ENCODE data around the gene FCRL6.

Gene FCRL6

DNA sequence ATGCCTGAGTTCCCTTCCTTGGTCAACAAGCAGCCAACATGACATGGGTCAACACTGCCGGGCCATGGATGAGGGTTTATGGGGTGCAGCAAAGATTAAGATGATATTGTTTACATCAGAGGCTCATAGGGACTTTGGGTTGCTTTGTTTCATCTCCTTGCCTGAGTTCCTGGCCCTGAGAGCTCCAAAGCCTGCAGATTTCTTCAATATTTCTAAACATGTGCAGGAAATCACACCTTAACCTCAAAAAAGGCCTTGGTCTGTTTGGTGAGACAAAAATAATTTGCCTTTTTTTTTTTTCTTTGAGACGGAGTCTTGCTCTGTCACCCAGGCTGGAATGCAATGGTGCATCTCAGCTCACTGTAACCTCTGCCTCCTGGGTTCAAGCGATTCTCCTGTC, 25.4 kb downstream of the FCRL6 start:
- Histone ChIP-seq H3K9ac (ENCODE audit: low read length) (no peak overlapping the region), H3K9me3 (ENCODE audit: low read length) (no peaks in the 10 kb centered on the region), H3K4me1 (ENCODE audit: insufficient read depth, low read length) (no peaks in the 10 kb centered on the region), H3K27me3 (ENCODE audit: control insufficient read depth in 1 of 2, insufficient read depth in 2 of 2, low read length in 2 of 2) (no peaks in the 10 kb centered on the region), H3K36me3 (ENCODE audit: insufficient read depth, low read length) (no peaks in the 10 kb centered on the region), H3K4me3 (ENCODE audit: low read depth in 1 of 2, low read length in 2 of 2) (no peak overlapping the region), H3K27ac (ENCODE audit: low read depth, low read length) (no peak overlapping the region)

DNA sequence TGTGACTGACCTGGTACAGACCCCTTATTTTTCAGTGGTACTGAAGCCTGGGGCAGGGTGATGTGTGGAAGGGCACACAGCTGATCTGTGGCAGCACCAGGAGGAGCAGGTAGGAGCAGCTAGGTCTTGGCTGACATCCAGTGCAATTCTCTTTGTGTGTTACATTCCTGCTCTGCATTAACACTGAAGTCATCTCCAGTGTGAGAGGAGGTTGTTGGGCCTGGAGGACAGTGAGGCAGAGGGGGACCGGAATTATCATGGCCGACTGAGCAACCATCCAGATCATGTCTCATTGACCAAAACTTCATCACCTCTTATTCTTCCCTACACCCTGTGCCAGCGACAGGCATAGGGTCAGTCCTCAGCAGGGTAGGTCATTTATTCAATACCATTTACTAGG, 26.0 kb downstream of the FCRL6 start:
- no peak overlapping the region for H3K4me3 ChIP-seq (ENCODE audit: low read depth in 1 of 2, low read length in 2 of 2)
- H3K9ac ChIP-seq (ENCODE audit: low read length) = no peak overlapping the region
- no peaks in the 10 kb centered on the region for H3K27me3 ChIP-seq (ENCODE audit: control insufficient read depth in 1 of 2, insufficient read depth in 2 of 2, low read length in 2 of 2)
- no peaks in the 10 kb centered on the region for H3K36me3 ChIP-seq (ENCODE audit: insufficient read depth, low read length)
- no peaks in the 10 kb centered on the region for H3K4me1 ChIP-seq (ENCODE audit: insufficient read depth, low read length)
- H3K9me3 ChIP-seq (ENCODE audit: low read length) = no peaks in the 10 kb centered on the region
- no peak overlapping the region for H3K27ac ChIP-seq (ENCODE audit: low read depth, low read length)

DNA sequence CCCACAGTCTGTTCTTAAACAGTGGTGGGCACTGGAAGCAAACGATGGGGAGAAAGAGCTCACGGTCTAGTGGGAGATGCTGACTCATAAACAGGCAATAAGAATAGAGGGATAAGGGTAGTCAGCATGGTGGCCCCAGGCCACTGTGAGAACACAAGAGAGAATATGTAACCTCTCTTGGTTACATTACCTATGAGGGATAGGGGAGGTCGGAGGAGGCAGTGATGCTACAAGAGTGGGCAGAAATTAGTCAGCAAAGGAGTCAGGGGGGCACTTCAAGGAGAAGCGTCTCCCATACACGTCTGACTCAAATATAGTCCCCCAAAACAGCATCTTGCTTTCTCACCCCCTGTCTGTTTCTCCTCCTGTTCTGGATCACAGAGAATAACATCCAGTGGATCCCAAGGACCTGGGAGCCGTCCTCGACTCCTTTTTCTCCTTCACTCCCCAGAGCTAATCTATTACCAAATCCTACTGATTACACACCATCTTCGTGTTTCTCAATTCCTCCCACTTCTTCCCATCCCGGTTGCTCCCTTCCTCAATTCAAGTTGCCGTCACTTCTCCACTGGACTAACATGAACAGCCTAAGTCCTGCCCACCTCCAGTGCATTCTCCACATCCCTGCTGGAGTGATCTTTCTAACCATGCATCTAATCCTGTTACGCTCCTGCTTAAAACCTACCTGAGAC, 26.6 kb downstream of the FCRL6 start:
- no peaks in the 10 kb centered on the region for H3K9me3 ChIP-seq (ENCODE audit: low read length)
- no peaks in the 10 kb centered on the region for H3K27me3 ChIP-seq (ENCODE audit: control insufficient read depth in 1 of 2, insufficient read depth in 2 of 2, low read length in 2 of 2)
- H3K36me3 ChIP-seq (ENCODE audit: insufficient read depth, low read length) = no peaks in the 10 kb centered on the region
- no peaks in the 10 kb centered on the region for H3K4me1 ChIP-seq (ENCODE audit: insufficient read depth, low read length)
- no peak overlapping the region for H3K27ac ChIP-seq (ENCODE audit: low read depth, low read length)
- H3K4me3 ChIP-seq (ENCODE audit: low read depth in 1 of 2, low read length in 2 of 2) = no peak overlapping the region
- no peak overlapping the region for H3K9ac ChIP-seq (ENCODE audit: low read length)

DNA sequence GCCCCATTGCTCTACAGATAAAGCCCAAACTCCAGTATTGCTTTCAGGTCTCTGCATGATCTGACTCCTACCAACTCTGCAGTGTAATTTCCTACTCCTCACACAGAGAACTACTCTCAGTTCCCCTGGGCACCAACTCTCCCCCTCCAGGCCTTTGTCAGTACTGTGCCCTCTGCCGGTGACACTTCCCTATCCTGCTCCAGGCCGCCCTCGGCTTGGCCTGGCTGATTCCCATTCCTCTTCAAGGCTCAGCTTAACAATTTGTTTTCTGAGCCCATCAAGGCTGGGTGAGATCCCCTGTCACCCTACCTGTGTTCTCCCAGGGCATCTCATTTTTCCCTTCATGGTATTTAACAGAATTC, 27.1 kb downstream of the FCRL6 start:
- Histone ChIP-seq H3K36me3 (ENCODE audit: insufficient read depth, low read length) (no peaks in the 10 kb centered on the region), H3K27ac (ENCODE audit: low read depth, low read length) (no peak overlapping the region), H3K4me1 (ENCODE audit: insufficient read depth, low read length) (no peaks in the 10 kb centered on the region), H3K27me3 (ENCODE audit: control insufficient read depth in 1 of 2, insufficient read depth in 2 of 2, low read length in 2 of 2) (no peaks in the 10 kb centered on the region), H3K9ac (ENCODE audit: low read length) (no peak overlapping the region), H3K4me3 (ENCODE audit: low read depth in 1 of 2, low read length in 2 of 2) (no peak overlapping the region), H3K9me3 (ENCODE audit: low read length) (no peaks in the 10 kb centered on the region)

DNA sequence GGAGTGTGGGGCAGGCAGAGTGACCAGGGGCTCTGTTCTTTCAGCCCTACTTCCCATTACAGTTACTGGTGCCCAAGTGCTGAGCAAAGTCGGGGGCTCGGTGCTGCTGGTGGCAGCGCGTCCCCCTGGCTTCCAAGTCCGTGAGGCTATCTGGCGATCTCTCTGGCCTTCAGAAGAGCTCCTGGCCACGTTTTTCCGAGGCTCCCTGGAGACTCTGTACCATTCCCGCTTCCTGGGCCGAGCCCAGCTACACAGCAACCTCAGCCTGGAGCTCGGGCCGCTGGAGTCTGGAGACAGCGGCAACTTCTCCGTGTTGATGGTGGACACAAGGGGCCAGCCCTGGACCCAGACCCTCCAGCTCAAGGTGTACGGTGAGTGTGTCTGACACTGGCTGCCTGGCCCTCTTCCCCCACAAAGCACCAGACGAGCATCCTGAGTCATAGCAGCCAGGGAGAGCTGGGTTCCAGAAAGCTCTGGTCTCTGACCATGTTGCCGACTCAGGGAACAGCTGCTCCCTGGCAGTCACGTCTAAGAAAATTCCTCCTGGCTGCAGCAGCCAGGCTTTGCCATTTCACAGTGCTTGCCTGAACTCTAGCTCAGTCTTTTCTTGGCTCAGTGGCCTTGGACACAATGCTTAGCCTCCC, 27.8 kb downstream of the FCRL6 start:
- no peak overlapping the region for H3K4me3 ChIP-seq (ENCODE audit: low read depth in 1 of 2, low read length in 2 of 2)
- no peak overlapping the region for H3K9ac ChIP-seq (ENCODE audit: low read length)

DNA sequence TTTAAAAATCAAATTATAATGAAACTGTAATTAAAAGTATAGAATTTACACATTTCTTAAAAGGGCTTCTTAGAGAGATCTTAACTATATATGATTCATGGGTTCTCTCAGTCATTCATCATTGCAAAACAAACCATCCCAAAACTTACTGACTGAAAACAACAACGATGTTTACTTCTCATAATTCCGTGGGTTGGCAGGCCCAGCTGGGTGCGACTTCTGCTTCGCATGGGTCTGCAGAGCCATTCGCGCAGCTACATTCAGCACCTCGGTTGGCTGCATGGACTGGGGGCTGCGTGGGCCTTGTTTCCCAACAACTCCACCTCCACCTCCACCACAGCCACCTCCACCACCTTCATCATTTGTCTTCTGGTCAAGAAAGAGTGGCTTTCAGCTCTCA, 28.6 kb downstream of the FCRL6 start:
- Histone ChIP-seq H3K4me3 (ENCODE audit: low read depth in 1 of 2, low read length in 2 of 2) (no peak overlapping the region), H3K27ac (ENCODE audit: low read depth, low read length) (no peak overlapping the region), H3K9ac (ENCODE audit: low read length) (no peak overlapping the region), H3K9me3 (ENCODE audit: low read length) (no peaks in the 10 kb centered on the region), H3K4me1 (ENCODE audit: insufficient read depth, low read length) (no peaks in the 10 kb centered on the region), H3K27me3 (ENCODE audit: control insufficient read depth in 1 of 2, insufficient read depth in 2 of 2, low read length in 2 of 2) (no peaks in the 10 kb centered on the region), H3K36me3 (ENCODE audit: insufficient read depth, low read length) (no peaks in the 10 kb centered on the region)

More for the DNA sequence above, 27.8 kb downstream of the FCRL6 start:
- no peak overlapping the region for H3K27ac ChIP-seq (ENCODE audit: low read depth, low read length)
- H3K4me1 ChIP-seq (ENCODE audit: insufficient read depth, low read length) = no peaks in the 10 kb centered on the region
- no peaks in the 10 kb centered on the region for H3K36me3 ChIP-seq (ENCODE audit: insufficient read depth, low read length)
- no peaks in the 10 kb centered on the region for H3K27me3 ChIP-seq (ENCODE audit: control insufficient read depth in 1 of 2, insufficient read depth in 2 of 2, low read length in 2 of 2)
- no peaks in the 10 kb centered on the region for H3K9me3 ChIP-seq (ENCODE audit: low read length)

DNA sequence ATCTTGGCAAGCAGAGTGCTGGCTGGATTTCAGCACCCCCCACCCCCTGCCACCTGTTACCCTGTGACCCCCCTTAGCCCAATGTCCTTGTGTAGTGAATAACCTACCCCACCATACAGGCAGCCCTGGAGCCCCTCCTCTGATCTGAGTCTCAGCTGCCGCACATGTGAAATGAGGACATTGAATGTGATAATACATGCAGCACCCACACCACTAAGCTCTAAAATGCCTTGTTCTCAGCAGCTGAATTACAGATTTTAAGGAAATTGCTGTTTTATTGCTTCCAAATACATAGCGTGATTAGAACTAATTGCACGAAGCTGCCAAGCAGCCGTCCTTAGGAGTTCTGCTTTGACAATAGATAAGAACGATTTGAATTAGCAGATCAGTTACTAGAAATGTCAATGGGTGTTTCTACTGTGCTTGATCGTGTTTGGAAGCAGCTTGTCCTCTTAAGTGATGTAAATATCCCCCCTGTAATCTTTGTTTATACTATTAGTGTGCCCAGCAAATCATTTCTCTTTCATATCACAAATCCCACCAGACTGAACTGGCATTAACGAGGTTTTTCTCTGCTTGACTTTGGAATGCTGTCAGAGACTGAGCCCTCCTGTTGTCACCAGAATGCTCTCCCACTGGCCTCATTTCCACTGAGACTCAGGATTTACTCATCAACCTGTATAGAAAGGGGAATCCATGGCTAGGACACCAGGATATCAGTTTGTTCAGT, 29.4 kb downstream of the FCRL6 start:
- no peaks in the 10 kb centered on the region for H3K27me3 ChIP-seq (ENCODE audit: control insufficient read depth in 1 of 2, insufficient read depth in 2 of 2, low read length in 2 of 2)
- H3K36me3 ChIP-seq (ENCODE audit: insufficient read depth, low read length) = no peaks in the 10 kb centered on the region
- no peaks in the 10 kb centered on the region for H3K9me3 ChIP-seq (ENCODE audit: low read length)
- H3K27ac ChIP-seq (ENCODE audit: low read depth, low read length) = no peak overlapping the region
- no peak overlapping the region for H3K9ac ChIP-seq (ENCODE audit: low read length)
- no peaks in the 10 kb centered on the region for H3K4me1 ChIP-seq (ENCODE audit: insufficient read depth, low read length)
- no peak overlapping the region for H3K4me3 ChIP-seq (ENCODE audit: low read depth in 1 of 2, low read length in 2 of 2)

DNA sequence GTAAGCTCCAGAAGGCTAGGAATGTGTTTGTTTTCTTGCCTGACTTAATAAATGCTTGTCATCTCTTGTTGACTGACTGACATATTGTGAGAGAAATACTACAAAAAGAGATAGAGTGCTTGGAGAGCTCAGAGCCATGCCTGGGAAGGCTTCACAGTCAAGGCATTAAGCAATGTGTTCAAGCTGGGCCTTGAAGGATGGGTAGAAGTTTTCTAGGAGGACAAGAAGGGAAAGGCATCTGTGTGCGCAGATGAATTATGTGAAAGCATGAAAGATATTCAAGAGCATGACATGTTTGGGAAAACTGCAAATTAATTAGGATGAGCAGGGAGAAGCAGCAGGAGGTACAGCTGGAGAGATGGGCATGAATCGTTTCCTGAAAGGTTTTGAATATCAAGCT, 30.1 kb downstream of the FCRL6 start:
- Histone ChIP-seq H3K4me3 (ENCODE audit: low read depth in 1 of 2, low read length in 2 of 2) (no peak overlapping the region), H3K27ac (ENCODE audit: low read depth, low read length) (no peak overlapping the region), H3K4me1 (ENCODE audit: insufficient read depth, low read length) (no peaks in the 10 kb centered on the region), H3K27me3 (ENCODE audit: control insufficient read depth in 1 of 2, insufficient read depth in 2 of 2, low read length in 2 of 2) (no peaks in the 10 kb centered on the region), H3K9me3 (ENCODE audit: low read length) (no peaks in the 10 kb centered on the region), H3K36me3 (ENCODE audit: insufficient read depth, low read length) (no peaks in the 10 kb centered on the region), H3K9ac (ENCODE audit: low read length) (no peak overlapping the region)

DNA sequence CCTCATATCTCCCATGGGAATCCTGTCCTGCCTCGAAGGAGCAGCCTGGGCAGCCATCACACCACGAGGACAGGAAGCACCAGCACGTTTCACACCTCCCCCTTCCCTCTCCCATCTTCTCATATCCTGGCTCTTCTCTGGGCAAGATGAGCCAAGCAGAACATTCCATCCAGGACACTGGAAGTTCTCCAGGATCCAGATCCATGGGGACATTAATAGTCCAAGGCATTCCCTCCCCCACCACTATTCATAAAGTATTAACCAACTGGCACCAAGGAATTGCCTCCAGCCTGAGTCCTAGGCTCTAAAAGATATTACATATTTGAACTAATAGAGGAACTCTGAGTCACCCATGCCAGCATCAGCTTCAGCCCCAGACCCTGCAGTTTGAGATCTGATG, 33.2 kb downstream of the FCRL6 start:
- Histone ChIP-seq H3K4me1 (ENCODE audit: insufficient read depth, low read length) (no peaks in the 10 kb centered on the region), H3K9me3 (ENCODE audit: low read length) (no peaks in the 10 kb centered on the region), H3K4me3 (ENCODE audit: low read depth in 1 of 2, low read length in 2 of 2) (no peak overlapping the region), H3K36me3 (ENCODE audit: insufficient read depth, low read length) (peaks cover 5% of the 10 kb centered on the region), H3K27ac (ENCODE audit: low read depth, low read length) (no peak overlapping the region), H3K27me3 (ENCODE audit: control insufficient read depth in 1 of 2, insufficient read depth in 2 of 2, low read length in 2 of 2) (no peaks in the 10 kb centered on the region), H3K9ac (ENCODE audit: low read length) (no peak overlapping the region)

DNA sequence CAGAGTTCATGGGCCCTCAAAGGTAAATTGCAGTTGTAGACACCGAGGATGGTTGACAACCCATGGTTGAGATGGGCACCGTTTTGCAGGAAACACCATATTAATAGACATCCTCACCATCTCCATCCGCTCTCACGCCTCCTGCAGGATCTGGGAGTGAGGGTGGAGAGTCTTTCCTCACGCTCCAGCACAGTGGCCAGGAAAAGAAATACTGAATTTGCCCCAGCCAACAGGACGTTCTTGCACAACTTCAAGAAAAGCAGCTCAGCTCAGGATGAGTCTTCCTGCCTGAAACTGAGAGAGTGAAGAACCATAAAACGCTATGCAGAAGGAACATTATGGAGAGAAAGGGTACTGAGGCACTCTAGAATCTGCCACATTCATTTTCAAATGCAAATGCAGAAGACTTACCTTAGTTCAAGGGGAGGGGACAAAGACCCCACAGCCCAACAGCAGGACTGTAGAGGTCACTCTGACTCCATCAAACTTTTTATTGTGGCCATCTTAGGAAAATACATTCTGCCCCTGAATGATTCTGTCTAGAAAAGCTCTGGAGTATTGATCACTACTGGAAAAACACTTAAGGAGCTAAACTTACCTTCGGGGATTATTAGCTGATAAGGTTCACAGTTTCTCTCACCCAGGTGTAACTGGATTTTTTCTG, 33.8 kb downstream of the FCRL6 start:
- Histone ChIP-seq H3K4me3 (ENCODE audit: low read depth in 1 of 2, low read length in 2 of 2) (no peak overlapping the region), H3K27ac (ENCODE audit: low read depth, low read length) (no peak overlapping the region), H3K4me1 (ENCODE audit: insufficient read depth, low read length) (no peaks in the 10 kb centered on the region)

DNA sequence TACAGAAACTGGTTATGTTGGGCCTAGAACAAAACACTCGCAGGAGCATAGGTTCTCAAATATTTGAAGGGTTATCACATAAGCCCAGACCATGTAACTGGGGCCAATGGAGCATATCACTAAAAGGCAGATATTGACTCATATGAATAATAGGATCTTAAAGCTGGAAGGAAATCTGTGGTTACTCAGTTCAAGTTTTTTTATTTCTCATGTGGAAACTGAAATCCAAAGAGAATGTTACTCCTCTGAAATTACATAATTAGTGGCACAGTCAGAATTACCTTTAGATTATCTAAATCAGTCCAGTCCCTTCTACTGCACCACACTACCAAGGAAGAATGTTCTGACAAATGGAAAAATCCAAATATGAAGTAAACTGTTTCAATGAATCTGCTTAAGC, 36.6 kb downstream of the FCRL6 start:
- Histone ChIP-seq H3K27me3 (ENCODE audit: control insufficient read depth in 1 of 2, insufficient read depth in 2 of 2, low read length in 2 of 2) (no peaks in the 10 kb centered on the region), H3K9me3 (ENCODE audit: low read length) (no peaks in the 10 kb centered on the region), H3K27ac (ENCODE audit: low read depth, low read length) (no peak overlapping the region), H3K4me3 (ENCODE audit: low read depth in 1 of 2, low read length in 2 of 2) (no peak overlapping the region), H3K9ac (ENCODE audit: low read length) (no peak overlapping the region), H3K4me1 (ENCODE audit: insufficient read depth, low read length) (no peaks in the 10 kb centered on the region), H3K36me3 (ENCODE audit: insufficient read depth, low read length) (peaks cover 5% of the 10 kb centered on the region)

More for the DNA sequence above, 33.8 kb downstream of the FCRL6 start:
- Histone ChIP-seq H3K9me3 (ENCODE audit: low read length) (no peaks in the 10 kb centered on the region), H3K9ac (ENCODE audit: low read length) (no peak overlapping the region), H3K36me3 (ENCODE audit: insufficient read depth, low read length) (peaks cover 5% of the 10 kb centered on the region), H3K27me3 (ENCODE audit: control insufficient read depth in 1 of 2, insufficient read depth in 2 of 2, low read length in 2 of 2) (no peaks in the 10 kb centered on the region)
